Lower leg skin (tissue), 4 donors: Measurements from ENCODE around the gene ACTA2. TPM values are rescaled to one million over a fixed set of nuclear protein-coding genes. Genes with fewer than 3 reads are reported as not detected.

ENCODE experiments used
- DNase-seq, 2 donors: peaks; one replicate each; pipeline ENCODE4 v3.0.0-alpha.2; 2019; ENCODE audit warnings: low spot score in 2 of 2
- H3K4me3 ChIP-seq: fragments of 200-600 bp; sonication (generic); 2 replicates; pipeline ENCODE4 v1.5.1; 2017; ENCODE audit warnings: mild to moderate bottlenecking, low read depth; ENCODE audit not compliant: poor library complexity, severe bottlenecking
- POLR2A ChIP-seq, 2 donors: fragments of 450-650 bp; IDR thresholded peaks; one replicate each; pipeline ENCODE4 v1.6.1; 2016 to 2017; ENCODE audit warnings: antibody characterized with exemption in 2 of 2, mild to moderate bottlenecking in 1 of 2, moderate library complexity in 1 of 2
- WGBS, 2 donors: methylation state at CpG; one replicate each; pipeline ENCODE4 v1.1.5; 2018; 5-methylcytosine and 5-hydroxymethylcytosine counted together
- intact Hi-C: fragments of 100-400 bp; cut with DNase I; formaldehyde crosslinking; loops from one replicate; pipeline ENCODE4 v1.15.0; 2023; ENCODE audit warnings: low total_unique reads
- total RNA-seq, 4 donors: library from RNA; depleted of rRNA; stranded (reverse); fragments of >200 nt; gene quantifications; one replicate each; pipeline ENCODE4 v1.1.0, GENCODE V29; 2016
- TF ChIP-seq, protein P1 (sequence below), 3 donors: fragments of 450-650 bp; IDR thresholded peaks; one replicate each; pipeline ENCODE4 v1.5.1; 2016; ENCODE audit warnings: antibody characterized with exemption in 3 of 3, mild to moderate bottlenecking in 3 of 3, moderate library complexity in 2 of 3

The ACTA2 gene
- total RNA-seq, 4 donors from 2014 or later, result 66.4 to 344 (median 129) TPM

DNA sequence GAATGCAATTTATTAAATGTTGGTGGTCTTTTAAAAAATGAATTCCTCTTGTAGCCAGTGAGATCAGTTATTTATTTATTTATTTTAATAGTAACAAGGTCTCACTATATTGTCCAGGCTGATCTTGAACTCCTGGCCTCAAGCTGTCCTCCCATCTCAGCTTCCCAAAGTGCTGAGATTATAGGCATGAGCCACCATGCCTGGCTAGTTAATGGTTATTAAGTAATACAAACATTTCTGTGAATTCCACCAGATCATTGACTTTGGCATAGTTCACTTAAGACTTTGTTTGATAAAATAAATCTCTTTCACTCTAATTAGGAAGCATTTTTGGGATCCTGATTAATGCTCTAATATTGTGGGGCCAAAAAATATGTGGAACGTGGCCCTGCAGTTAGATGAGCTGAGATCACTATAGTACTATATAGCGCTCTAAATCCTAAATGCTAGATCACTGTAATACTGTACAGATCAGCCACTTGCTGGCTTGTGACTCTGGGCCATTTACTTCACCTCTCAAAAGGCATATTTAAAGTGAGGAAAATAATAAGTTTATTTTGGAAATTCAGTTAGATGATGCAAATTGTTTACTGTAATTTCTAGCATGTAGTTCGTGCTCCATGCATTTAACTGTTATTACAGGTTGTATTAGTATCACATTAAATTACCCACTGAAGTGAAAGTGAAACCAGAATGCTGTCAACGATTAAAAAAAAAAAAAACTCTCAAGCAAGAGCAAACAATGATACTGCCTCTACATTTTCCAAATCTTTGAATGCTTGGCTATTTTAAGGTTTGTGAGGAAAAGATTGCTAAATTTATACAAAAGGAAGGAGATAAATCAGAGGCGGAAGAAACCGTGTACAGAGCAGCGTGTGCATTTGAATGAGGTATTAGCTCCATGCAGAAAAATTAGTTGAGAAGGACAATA lies 22.1 kb upstream of the ACTA2 start:
- no peak overlapping the region for H3K4me3 ChIP-seq
- intact Hi-C loops, result no loop called here
- TF ChIP-seq, protein P1, sequence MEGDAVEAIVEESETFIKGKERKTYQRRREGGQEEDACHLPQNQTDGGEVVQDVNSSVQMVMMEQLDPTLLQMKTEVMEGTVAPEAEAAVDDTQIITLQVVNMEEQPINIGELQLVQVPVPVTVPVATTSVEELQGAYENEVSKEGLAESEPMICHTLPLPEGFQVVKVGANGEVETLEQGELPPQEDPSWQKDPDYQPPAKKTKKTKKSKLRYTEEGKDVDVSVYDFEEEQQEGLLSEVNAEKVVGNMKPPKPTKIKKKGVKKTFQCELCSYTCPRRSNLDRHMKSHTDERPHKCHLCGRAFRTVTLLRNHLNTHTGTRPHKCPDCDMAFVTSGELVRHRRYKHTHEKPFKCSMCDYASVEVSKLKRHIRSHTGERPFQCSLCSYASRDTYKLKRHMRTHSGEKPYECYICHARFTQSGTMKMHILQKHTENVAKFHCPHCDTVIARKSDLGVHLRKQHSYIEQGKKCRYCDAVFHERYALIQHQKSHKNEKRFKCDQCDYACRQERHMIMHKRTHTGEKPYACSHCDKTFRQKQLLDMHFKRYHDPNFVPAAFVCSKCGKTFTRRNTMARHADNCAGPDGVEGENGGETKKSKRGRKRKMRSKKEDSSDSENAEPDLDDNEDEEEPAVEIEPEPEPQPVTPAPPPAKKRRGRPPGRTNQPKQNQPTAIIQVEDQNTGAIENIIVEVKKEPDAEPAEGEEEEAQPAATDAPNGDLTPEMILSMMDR (IDR thresholded peaks at IDR 0.05), result no peak
- TF ChIP-seq POLR2A (IDR thresholded peaks at IDR 0.05), result no peak
- WGBS, 2 donors, result 11 to 15% methylated on average over 7 of the region's 7 CpGs
- no peak for DNase-seq

DNA sequence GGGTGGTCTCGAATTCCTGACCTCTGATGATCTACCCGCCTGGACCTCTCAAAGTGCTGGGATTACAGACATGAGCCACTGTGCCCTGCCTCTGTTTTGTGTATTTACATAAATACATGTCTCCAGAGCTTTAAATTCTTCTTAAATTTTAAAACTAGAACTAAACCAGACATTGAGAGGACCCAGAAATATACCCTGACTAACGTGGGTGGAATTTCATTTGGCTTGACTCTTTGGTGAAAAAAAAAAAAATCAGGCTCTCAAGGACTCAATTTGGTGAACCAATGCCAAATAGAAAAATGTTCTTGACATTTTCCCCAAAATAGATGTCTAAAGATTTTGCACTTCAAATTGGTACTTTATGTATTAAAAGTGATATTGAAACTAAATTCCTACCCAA lies 21.4 kb upstream of the ACTA2 start:
- no peak overlapping the region for H3K4me3 ChIP-seq
- DNase-seq, result no peak
- 67 to 72% methylated on average over 3 of the region's 3 CpGs for WGBS, 2 donors
- intact Hi-C loops, result no loop called here
- TF ChIP-seq POLR2A (IDR thresholded peaks at IDR 0.05), result no peak
- TF ChIP-seq, protein P1 (IDR thresholded peaks at IDR 0.05), result no peak

DNA sequence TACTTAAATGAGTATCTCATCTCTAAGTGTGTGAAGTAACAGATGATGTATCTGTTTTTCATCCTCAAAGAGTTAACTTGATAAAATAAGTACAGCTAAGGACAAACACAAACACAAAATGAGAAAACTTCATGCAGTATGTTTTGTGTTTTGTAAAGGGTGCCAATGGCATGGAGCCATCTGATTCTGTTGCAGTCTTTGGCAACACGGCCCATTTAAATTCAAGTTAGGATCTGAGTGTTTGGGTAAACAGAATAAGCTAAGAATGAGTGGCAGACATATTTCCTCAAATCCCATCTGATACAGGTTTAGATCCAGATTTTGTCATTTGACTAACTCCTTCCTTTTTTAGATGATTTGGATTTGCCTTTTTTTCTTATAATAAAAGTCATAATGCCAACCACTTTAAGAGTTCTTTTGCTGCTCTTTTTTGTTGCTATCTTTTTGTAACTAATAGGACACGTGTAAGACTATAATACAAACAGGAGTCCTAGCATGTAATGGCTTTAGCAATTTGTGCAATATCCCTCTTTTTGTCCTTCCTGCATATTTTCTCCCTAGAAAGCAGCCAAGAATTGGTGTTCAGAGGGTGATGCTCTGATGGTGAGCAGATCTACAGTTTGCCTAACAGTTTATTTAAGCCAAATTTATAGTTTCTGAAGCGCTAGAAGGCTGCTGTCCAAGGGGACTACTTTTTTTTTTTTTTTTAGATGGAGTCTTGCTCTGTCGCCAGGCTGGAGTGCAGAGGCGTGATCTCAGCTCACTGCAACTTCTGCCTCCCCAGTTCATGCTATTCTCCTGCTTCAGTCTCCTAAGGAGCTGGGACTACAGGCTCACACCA lies 18.9 kb upstream of the ACTA2 start:
- no peak for TF ChIP-seq POLR2A (IDR thresholded peaks at IDR 0.05)
- TF ChIP-seq, protein P1 (IDR thresholded peaks at IDR 0.05), result no peak
- no peak for DNase-seq
- intact Hi-C loops, result no loop called here
- WGBS, 2 donors, result 49 to 50% methylated on average over 5 of the region's 5 CpGs
- H3K4me3 ChIP-seq, result no peak overlapping the region

DNA sequence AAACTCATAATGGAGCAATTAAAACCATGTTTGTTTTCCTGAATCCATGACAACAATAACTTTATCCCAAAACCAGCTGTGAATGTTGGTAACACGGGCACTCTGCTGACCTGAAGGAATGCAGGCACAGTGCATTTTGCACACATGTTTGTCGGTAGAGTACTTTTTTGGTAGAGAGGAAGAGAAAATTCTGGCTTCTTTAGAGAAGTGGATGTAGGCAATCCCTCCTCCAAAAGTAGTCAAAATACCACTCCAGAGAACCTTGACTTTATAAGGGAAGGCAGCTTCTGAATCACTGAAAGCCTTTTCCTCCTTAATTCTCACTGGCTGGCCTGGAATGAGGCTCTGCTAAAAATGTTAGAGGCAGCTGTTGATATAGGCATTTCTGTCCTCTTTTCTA lies 15.8 kb upstream of the ACTA2 start:
- 38 to 62% methylated on average over 2 of the region's 2 CpGs for WGBS, 2 donors

DNA sequence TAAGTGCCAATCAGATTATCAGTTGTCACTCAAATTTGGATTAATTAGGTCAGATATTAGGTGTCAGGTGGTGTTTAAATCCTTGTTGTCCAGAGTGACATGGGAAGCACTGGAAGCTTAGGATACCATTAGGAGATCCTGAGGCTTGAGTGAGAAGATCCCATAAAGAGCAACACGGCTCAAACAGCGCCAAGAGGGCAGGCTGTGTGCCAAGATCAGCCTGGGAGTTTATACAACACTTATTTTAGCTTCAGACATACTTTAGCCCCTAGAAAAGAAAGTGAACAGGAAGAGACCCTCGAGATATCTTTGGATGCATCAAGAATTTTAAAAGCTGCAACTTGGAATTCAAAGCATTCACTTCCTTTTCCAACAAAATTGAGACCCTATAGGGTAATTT lies 14.2 kb upstream of the ACTA2 start:
- no peak overlapping the region for H3K4me3 ChIP-seq
- intact Hi-C loops, result no loop called here
- no peak for TF ChIP-seq POLR2A (IDR thresholded peaks at IDR 0.05)
- TF ChIP-seq, protein P1 (IDR thresholded peaks at IDR 0.05), result no peak
- no peak for DNase-seq
- WGBS, 2 donors, result 38 to 52% methylated on average over 3 of the region's 3 CpGs

More for the DNA sequence above, 15.8 kb upstream of the ACTA2 start:
- H3K4me3 ChIP-seq, result no peak overlapping the region
- DNase-seq, result no peak
- no peak for TF ChIP-seq POLR2A (IDR thresholded peaks at IDR 0.05)
- TF ChIP-seq, protein P1 (IDR thresholded peaks at IDR 0.05), result no peak
- intact Hi-C loops, result no loop called here
